GM12892 (cell line): ENCODE data around the gene NPY4R2. TPM values are rescaled to one million over a fixed set of nuclear protein-coding genes. Genes with fewer than 3 reads are reported as not detected.
"Not testable (repeated sequence)": the region's sequence is repeated elsewhere in the genome, so short reads cannot be mapped to it uniquely, and the experiment has no call there.

Source experiments
- DNase-seq: peaks from one replicate; pipeline ENCODE4 v3.0.0; 2011; ENCODE audit not compliant: insufficient read length
- FAIRE-seq: peaks from 2 replicates; lab custom pipeline; 2011; peaks lifted over from hg19 to GRCh38; lab: Jason Lieb, UNC
- polyA plus RNA-seq: library from polyadenylated mRNA; unstranded; fragments of >200 nt; gene quantifications from one replicate; pipeline ENCODE4 v1.2.1, GENCODE V29; 2012; ENCODE audit warnings: missing spikeins, inconsistent platforms; ENCODE audit not compliant: missing spikeins

NPY4R2 gene
- polyA plus RNA-seq: not detected

DNA sequence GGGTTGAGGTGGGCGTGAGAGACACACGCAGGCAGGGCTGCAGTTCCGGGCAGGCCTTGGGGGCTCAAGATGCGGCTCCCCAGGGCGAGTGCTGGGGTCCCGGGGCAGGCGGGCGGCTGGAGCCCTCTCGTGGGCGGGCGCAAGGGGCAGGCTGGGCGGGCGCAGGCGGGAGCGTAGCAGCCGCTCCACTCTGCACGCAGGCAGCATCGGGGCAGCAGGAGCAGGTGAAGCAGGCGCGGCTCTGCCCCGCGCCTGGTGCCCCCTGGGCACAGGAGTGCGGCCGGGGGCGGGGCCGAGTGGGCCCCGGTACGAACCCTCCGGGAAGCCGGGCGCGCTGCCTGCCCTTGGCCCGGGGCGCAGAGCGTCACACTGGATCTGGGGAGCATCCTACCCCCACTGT lies at the start of gene NPY4R2:
Gene NPY4R2, plus strand, starts transcription at position 188 of the 400 bp plus-strand sequence. CDS start 3,326 bp downstream, outside the sequence.
- not testable (repeated sequence) for DNase-seq, FAIRE-seq

- FAIRE-seq, DNase-seq: not testable (repeated sequence)
Measured at GRCh38 chr10:47870887-47871286, 47.6 kb upstream of the NPY4R2 start.

GRCh38 chr10:47871485-47872180 lies 46.8 kb upstream of the NPY4R2 start:
- DNase-seq, FAIRE-seq: not testable (repeated sequence)

DNA sequence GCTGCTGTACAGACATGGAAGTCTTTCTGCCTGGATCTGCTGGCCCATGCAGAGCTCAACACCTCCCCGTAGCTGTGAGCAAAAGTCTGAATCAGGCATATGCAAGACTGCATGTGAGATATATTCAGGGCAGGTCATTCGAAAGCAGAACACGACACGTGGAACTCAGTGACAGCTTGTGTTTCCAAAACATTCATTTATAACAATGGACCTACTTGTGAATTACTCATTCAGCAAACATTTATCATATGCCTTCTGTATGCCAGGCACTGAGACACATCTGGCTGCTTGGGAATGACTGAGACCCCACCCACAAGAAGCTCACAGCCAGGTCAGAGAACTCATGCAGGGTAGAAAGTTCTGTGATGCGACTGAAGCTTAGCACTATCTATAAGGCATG lies 46.2 kb upstream of the NPY4R2 start:
- DNase-seq, FAIRE-seq: not testable (repeated sequence)

DNA sequence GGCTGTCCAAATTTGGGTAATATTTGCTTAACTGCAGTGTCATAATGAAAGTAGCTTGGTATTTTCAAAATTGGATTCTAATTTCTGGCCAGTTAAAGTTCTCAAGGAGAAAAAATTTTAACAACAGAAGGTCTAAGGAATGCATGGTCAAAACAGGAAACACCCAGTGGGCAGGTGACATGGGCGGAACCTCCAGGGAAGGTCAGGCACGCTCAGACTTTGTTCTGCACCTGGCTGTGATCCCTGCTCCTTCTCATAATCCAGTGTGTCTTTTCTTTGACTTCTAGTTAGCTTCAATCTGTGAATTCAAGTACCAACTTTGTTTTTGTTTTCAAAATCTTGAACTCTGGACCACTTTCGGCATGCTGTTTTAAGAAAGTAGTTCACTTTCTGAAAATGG lies 34.2 kb upstream of the NPY4R2 start:
- not testable (repeated sequence) for DNase-seq, FAIRE-seq

GRCh38 chr10:47884934-47885333 lies 33.5 kb upstream of the NPY4R2 start:
- not testable (repeated sequence) for DNase-seq, FAIRE-seq

- FAIRE-seq, DNase-seq: not testable (repeated sequence)
Measured at GRCh38 chr10:47886356-47886755, 32.1 kb upstream of the NPY4R2 start.

- not testable (repeated sequence) for DNase-seq, FAIRE-seq
Measured at GRCh38 chr10:47886827-47887226, 31.6 kb upstream of the NPY4R2 start.

DNA sequence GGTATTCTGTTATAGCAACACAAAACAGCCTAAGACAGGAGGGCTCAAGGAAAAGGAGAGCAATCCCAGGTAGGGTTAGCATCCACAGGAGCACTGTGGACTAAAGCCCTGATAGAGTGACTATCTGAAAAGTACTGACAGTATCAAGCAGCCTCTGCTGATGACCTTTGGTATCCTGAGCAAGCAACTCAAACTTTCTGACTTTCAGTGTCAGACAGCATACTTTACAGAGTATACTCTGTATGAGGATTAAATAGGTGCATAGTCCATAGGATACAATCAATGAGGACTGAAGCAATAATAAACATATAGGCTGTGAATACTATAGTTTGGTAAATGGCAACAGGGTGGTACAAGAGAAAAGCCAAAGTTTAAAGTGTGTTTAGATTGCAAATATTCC lies 27.7 kb upstream of the NPY4R2 start:
- DNase-seq, FAIRE-seq: not testable (repeated sequence)

GRCh38 chr10:47892494-47893261 lies 25.8 kb upstream of the NPY4R2 start:
- not testable (repeated sequence) for FAIRE-seq, DNase-seq

- DNase-seq, FAIRE-seq: not testable (repeated sequence)
Measured at GRCh38 chr10:47894571-47894970, 23.9 kb upstream of the NPY4R2 start.

- FAIRE-seq, DNase-seq: not testable (repeated sequence)
Measured at GRCh38 chr10:47897813-47898212, 20.6 kb upstream of the NPY4R2 start.

DNA sequence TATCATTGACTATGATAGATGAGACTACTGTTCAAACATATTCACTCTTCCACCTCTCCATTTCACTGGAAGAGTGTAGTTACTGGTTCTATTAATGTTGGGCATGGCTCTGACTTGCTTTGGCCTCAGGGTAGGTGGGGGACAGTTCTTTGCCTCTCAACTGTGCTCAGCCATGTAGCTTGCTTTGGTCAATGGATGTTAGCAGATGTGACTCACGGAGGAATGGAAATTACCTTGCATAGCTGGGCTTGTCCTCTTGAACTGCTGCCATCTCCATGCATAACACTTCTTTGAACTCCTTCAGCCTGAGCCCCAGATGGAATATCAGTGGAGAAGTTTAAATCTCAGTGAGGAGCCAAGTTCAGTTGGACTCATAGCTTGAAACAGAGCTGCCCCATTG lies 9.1 kb upstream of the NPY4R2 start:
- FAIRE-seq, DNase-seq: not testable (repeated sequence)

DNA sequence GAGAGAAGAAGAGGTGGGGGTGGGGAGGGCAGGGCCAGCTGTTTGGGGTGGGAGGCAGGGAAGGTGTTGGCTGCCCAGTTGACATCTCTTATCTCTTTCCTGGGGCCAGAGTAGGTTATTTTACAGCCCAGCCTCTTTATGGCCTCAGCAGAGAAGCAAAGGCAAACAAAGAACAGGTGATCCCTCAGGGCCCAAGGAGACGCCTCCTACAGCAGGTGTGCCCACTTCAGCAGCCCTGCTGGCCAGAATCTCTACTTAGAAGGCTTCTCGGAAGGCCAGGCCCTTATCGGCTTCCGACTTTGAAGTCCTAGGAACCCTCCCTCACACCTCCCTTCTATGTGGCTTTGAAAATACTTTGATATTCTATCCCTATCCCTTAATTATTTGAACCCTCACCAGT lies 8.0 kb upstream of the NPY4R2 start:
- DNase-seq, FAIRE-seq: not testable (repeated sequence)

GRCh38 chr10:47914052-47914451 lies 4.4 kb upstream of the NPY4R2 start:
- FAIRE-seq, DNase-seq: not testable (repeated sequence)

DNA sequence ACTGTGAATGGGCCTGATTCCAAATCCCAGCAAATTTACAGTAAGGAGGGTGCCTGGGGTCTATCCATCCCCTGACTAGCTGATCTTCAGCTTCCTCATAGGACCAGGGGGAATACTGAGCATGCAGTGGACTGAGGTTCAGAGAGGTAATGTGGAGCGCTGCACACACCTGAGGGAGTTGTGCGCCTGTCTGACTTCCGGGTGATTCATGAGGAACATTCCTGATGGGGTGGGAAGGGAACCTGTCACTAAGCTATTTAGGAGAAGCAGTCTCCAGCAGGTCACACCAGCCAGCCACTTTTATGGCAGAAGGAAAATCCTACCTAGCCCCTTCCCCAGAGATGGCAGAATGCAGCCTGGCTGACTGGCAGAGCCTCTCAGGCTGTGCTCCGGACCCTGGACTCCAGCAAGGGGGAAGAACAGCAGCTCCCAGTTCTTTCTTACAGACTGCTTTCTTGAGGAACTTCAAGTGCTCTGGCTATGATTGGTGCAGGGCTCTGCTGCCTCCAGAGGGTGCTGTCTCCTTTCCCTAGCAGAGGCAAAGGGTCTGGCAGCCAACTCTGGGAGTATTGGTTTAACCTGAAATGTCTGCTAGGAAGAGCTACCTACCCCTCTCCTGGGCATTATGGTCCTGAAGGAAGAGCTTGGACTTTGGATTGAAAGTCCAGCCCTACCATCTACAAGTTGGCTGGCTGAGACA lies 2.5 kb upstream of the NPY4R2 start:
- DNase-seq, FAIRE-seq: not testable (repeated sequence)

GRCh38 chr10:47920610-47921009 lies 2.1 kb downstream of the NPY4R2 start:
- not testable (repeated sequence) for FAIRE-seq

GRCh38 chr10:47922503-47922902 lies 4.0 kb downstream of the NPY4R2 start:
- FAIRE-seq, DNase-seq: not testable (repeated sequence)

More at GRCh38 chr10:47920610-47921009, 2.1 kb downstream of the NPY4R2 start:
- not testable (repeated sequence) for DNase-seq

GRCh38 chr10:47924628-47925027 lies 6.2 kb downstream of the NPY4R2 start:
- not testable (repeated sequence) for DNase-seq, FAIRE-seq
